ENCODE results near the gene SLAMF9. TPM values are rescaled to one million over a fixed set of nuclear protein-coding genes. Genes with fewer than 3 reads are reported as not detected.

SLAMF9 gene
- total RNA-seq, 1 experiment from 2014 or later = 8.7 TPM

DNA sequence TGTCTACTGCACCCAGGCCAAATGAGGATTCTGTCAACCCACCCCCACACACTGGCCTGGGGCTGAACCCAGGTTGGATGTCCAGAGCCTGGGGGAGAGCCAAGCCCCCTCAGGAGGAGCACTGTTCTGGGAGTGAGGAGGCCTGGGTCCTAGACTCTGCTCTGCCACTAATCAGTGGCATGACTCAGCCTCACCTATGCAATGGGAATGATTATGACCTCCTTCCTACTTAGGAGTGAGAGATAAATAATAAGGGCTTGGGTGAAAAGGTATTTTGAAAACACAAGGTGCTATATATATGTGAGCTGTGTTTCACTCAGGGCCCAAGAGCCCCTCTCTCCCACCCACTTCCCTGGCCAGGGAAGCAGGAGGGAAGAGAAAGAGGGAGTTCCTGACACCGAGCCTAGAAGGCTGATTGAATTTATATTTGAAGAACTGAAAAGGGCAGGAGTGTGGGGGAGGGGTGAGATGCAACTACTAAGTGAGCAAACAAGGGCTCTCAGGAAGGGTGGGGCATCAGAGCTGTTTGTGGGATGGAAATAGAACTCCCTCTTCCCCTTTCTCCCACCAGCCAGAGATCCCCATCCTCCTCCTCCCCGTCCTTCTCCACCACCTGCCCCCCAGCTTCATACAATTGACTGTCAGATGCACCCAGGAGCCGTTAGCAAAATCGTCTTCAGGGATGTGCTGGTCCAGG is 16.8 kb downstream of the SLAMF9 start:
- Histone ChIP-seq H3K9me2 (replicated peaks; ENCODE audit: low read length) (no peaks in the 10 kb centered on the region), H2AFZ (ENCODE audit: low read length) (no peak overlapping the region), H3K79me2 (ENCODE audit: low read length) (no peaks in the 10 kb centered on the region), H3K4me3 (ENCODE audit: low read length) (peak overlapping the region; percentile 44; the same call in 1 of the 2 replicates), H3K9me3 (ENCODE audit: low read length) (no peaks in the 10 kb centered on the region), H3K27ac (ENCODE audit: low read length) (peak overlapping the region; percentile 51), H3F3A (ENCODE audit: low read length, unreplicated experiment) (no peaks in the 10 kb centered on the region), H3K27me3 (ENCODE audit: low read length) (no peaks in the 10 kb centered on the region), H3K4me2 (ENCODE audit: low read length) (peak overlapping the region; percentile 79), H3K36me3 (ENCODE audit: low read depth, low read length) (no peaks in the 10 kb centered on the region), H3K4me1 (ENCODE audit: insufficient read depth, low read length) (peaks cover 36% of the 10 kb centered on the region), H4K20me1 (ENCODE audit: low read length) (no peaks in the 10 kb centered on the region), H3K9ac (ENCODE audit: low read length) (peak overlapping the region; percentile 27)
- no TSS peak for BruUV-seq (replicated peaks)
- intact Hi-C loops (cut with micrococcal nuclease) = loop anchor here (2.0 to 5.0 kb wide), 2 partner anchors 44 to 145 kb away; partner anchors contain the start of gene KCNJ9
- POLR2A ChIA-PET (ENCODE audit: unreplicated experiment) = no interaction called here
- no peak for TF ChIP-seq EZH2phosphoT487 (IDR thresholded peaks at IDR 0.05; ENCODE audit: borderline replicate concordance, low read length)
- TF ChIP-seq, protein P1, sequence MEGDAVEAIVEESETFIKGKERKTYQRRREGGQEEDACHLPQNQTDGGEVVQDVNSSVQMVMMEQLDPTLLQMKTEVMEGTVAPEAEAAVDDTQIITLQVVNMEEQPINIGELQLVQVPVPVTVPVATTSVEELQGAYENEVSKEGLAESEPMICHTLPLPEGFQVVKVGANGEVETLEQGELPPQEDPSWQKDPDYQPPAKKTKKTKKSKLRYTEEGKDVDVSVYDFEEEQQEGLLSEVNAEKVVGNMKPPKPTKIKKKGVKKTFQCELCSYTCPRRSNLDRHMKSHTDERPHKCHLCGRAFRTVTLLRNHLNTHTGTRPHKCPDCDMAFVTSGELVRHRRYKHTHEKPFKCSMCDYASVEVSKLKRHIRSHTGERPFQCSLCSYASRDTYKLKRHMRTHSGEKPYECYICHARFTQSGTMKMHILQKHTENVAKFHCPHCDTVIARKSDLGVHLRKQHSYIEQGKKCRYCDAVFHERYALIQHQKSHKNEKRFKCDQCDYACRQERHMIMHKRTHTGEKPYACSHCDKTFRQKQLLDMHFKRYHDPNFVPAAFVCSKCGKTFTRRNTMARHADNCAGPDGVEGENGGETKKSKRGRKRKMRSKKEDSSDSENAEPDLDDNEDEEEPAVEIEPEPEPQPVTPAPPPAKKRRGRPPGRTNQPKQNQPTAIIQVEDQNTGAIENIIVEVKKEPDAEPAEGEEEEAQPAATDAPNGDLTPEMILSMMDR (conservative IDR thresholded peaks at IDR 0.05; ENCODE audit: low read depth, low read length) = no peak
- TF ChIP-seq EZH2 (IDR thresholded peaks at IDR 0.05; ENCODE audit: low read length, unreplicated experiment) = no peak
- DNase-seq (peak; percentile 71), ATAC-seq (peak; percentile 42)
- CTCF ChIA-PET = interaction anchor here (3.0 kb wide), 1 partner anchor 70 kb away, joined by 21 read pairs; no protein-coding TSS in a partner anchor

DNA sequence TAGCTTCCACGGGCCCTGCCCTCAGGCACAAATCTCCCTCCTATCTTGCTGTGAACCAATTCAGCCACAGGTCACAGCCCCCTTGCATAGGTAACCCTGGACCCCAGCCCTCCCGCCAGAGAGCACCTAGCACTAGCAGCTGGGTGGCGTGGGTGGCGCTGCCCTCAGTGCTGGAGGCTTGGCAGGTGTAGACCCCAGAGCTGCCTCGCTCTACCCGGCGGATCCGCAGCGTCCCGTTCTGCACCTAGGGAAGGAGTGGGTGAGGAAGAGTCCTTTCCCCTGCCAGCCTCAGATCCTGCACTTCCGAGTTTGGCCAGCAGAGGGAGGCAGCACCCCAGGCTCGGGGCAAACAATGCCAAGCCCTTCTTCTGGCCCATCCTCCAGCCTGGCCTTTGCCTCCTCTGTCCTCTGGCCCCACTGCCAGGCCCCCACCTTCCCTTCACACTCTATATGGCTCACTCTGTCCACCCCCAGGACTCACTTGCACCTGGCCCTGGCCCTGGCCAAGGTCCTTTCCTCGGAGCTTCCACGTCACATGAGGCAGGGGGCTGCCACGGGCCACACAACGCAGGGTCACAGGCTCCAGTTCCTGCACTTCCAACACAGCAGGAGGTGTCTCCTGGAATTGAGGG is 17.6 kb downstream of the SLAMF9 start:
- Histone ChIP-seq H3K27ac (ENCODE audit: low read length) (peak overlapping the region; percentile 51), H3K4me2 (ENCODE audit: low read length) (peak overlapping the region; percentile 79)
- TF ChIP-seq EZH2 (IDR thresholded peaks at IDR 0.05; ENCODE audit: low read length, unreplicated experiment) = no peak
- TF ChIP-seq, protein P1 (conservative IDR thresholded peaks at IDR 0.05; ENCODE audit: low read depth, low read length) = peak; percentile 94

More for the DNA sequence above, 17.6 kb downstream of the SLAMF9 start:
- H2AFZ ChIP-seq (ENCODE audit: low read length) = no peak overlapping the region
- ChIA-PET POLR2A (ENCODE audit: unreplicated experiment) (no interaction called here), CTCF (interaction anchor here (1.9 to 3.0 kb wide), 2 partner anchors 70 to 71 kb away, joined by 8 to 21 read pairs; no protein-coding TSS in a partner anchor)
- no peak overlapping the region for H3K4me3 ChIP-seq (ENCODE audit: low read length)
- ATAC-seq (peak; percentile 59), DNase-seq (peak; percentile 93)
- no peaks in the 10 kb centered on the region for H3F3A ChIP-seq (ENCODE audit: low read length, unreplicated experiment)
- peaks cover 36% of the 10 kb centered on the region for H3K4me1 ChIP-seq (ENCODE audit: insufficient read depth, low read length)
- H3K36me3 ChIP-seq (ENCODE audit: low read depth, low read length) = no peaks in the 10 kb centered on the region
- intact Hi-C loops (cut with micrococcal nuclease) = loop anchor here (1.0 to 5.0 kb wide), 4 partner anchors 9 to 146 kb away; partner anchors contain the start of genes IGSF9 and KCNJ9
- BruUV-seq (replicated peaks) = no TSS peak
- no peaks in the 10 kb centered on the region for H3K27me3 ChIP-seq (ENCODE audit: low read length)
- no peaks in the 10 kb centered on the region for H4K20me1 ChIP-seq (ENCODE audit: low read length)
- peak overlapping the region; percentile 25; the same call in 1 of the 2 replicates for H3K9ac ChIP-seq (ENCODE audit: low read length)
- H3K9me2 ChIP-seq (replicated peaks; ENCODE audit: low read length) = no peaks in the 10 kb centered on the region
- no peaks in the 10 kb centered on the region for H3K79me2 ChIP-seq (ENCODE audit: low read length)
- H3K9me3 ChIP-seq (ENCODE audit: low read length) = no peaks in the 10 kb centered on the region
